Central memory CD4-positive, alpha-beta T cell (primary cell): Measurements from ENCODE around the gene SORCS2.
"Not testable (repeated sequence)": the region's sequence is repeated elsewhere in the genome, so short reads cannot be mapped to it uniquely, and the experiment has no call there.

ENCODE experiments used
- DNase-seq: peaks from one replicate; pipeline ENCODE4 v3.0.0; 2022

The SORCS2 gene

DNA sequence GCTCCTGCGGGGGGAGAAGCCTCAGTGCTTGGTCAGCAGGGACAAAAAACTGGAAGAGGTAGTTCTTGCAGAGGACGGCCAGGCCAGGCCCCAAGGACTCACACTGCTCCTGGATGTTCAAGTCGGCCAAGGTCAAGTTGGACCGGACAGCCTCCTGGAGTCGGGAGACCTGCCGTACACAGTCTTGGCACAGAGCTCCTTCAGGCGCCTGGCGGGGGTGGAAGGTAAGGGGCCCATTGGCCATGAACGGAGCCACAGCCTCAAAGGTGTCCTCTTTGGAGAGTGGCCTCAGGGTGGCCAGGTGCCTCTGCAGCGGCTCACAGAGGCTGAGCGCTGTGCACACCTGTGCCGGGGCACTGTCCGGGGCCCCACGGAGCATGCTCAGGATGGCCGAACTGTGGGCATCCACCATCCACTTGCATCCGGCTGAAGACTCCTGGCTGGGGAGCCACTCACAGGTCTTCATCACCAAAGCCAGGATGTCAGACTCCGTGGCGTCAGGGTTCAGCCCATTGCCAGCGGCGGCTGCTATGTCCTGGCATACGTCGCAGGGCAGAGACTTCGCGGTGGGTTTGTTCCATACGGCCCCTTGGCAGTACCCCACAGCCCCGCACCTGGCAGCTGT lies 241.9 kb downstream of the SORCS2 start:
- no peak for DNase-seq

DNA sequence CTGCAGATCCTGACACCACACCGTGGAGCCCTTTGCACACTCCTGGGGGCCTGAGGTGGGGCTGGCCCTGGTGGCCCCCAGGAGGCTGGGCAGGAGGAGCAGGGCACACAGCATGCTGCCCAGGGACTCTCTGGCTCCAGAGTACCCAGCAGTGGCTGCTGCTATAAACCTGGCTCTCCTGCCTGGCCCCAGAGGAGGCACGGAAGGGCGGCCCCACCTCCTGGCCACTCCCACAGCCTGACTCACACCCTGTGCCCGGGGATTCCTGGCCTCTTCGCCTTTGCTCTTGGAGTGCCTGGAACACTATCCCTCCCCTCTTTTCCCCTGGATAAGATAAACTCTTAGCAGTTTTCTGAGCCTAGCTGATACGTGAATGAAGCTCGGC lies 242.4 kb downstream of the SORCS2 start, which contains the start of gene PSAPL1:
Gene PSAPL1 (minus strand): TSS at position 165 of the 385 bp plus-strand sequence. CDS start 51 bp downstream, at position 114.
- no peak for DNase-seq

DNA sequence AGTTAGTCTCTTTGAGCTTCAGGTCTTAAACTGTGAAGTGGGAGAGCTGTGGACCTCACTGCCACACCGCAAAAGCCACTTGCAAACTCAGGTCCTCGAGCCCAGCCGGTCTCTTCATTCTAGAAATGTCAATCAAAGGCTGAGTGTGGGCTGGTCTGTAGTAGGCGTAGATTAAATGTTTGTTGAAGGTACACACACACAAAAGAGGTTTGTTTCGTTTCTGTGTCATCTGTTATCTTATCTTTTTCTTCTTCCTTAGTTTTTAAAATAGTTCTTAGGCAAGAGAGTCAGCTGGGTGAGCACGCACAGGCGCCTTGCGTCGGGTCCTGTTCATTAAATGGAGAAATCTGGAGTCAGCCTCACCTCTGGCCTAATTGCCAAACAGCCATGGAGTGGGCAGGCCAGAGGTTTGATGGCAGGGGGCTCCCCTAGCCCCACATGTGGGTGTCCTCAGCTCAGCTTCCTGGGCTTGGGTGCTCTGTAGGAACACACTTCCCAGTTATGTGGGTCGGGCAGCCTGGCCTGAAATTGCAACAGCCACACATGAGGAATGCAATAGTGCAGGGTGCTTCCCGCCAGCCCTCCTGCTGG lies 243.2 kb downstream of the SORCS2 start:
- no peak for DNase-seq

DNA sequence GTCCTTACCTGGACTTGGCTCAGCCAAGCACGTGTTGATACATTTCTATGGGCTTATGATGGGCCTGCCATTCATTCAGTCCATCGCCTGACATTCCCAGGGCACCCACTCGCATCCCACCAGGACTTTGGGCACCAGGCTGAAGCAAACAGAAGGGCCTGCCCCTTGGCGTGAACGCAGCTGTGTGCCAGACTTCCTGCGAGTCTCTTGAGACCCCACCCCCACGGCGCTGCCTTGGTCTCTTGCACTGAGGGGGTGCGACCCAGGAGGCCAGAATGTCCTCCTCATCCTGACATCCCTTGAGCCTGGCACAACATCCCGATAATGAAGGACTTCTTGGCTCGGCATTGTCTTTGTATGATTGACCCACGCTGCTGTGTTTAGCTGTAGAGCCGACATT lies 243.9 kb downstream of the SORCS2 start:
- DNase-seq, result no peak

DNA sequence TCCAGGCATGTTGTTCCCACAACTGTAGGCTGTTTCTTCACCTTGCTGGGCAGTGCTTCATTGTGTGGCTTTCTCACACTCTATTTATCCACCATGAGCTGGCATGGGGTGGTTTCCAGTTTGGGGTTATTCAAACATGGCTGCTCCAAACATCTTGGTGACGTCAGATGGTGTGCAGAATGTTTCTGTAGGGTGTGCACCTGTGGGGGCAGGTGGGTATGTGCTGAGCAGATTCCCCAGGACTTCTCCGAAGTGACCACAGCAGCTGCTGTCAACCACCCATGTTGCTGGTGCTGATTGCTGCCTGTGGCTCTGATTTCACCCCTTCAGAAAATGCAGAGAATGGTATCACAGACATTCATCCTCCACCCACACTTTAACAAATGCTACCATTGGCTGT lies 247.4 kb downstream of the SORCS2 start:
- DNase-seq, result no peak

DNA sequence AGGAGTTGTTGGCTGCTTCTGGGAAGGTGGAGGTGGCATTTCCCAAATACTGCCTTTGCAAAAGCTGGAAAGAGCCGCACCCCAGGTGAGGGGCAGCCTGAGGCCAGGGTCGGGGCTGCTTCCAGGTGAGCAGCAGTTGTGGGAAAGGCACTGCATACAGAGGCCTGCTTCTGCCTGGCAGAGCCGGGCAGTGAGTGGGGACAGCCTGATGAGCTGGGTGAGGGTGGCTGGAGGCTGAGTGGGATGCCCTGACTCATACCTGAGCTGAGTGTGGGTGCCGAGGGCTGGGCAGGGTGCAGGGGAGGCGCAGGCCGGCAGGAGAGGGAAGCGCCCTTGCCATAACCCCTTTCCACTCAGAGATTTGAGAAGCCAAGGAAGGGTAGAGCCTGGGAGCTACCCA lies 248.9 kb downstream of the SORCS2 start:
- DNase-seq, result no peak

DNA sequence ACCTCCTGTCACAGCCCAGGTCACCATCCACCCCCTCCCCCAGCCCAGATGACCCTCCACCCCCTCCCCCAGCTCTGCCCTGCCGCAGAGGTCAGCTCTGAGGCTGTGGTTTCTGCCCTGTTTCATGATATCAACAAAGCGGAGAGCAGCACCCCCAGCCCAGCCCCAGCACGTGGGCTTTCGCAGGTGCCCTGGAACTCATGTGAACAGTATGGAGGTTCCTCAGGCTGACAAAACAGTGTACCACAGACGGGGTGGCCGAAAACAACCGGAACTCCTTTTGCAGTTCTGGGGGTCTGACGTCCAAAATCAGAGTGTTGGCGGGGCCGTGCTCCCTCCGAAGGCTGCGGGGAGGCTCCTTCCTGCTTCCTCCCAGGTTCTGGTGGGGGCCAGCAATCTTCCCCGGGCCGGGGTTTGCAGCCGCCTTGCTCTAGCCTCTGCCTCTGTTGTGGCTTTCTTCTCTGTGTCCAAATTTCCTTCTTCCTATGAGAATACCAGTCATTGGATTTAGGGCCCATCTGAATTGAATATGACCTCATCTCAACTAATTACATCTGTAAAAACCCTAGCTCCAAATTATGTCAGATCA lies 250.3 kb downstream of the SORCS2 start:
- no peak for DNase-seq

DNA sequence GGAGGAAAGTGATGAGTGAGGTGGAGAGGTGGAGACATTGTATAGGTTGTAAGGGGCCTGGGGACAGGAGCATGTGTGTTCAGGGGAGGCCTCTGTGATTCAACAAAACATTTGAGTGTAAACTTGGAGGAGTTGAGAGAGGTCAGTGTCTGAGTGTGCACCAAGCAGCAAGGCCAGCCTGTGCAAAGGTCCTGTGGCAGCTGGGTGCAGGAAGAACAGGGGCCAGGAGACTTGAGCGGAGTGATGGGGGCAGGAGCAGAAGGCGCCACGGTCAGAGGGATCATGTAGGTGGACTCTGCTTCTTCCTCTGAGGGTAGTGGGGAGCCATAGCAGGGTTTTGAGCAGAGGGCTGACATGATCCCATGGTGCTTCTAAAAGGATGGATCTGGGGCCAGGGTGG lies 252.0 kb downstream of the SORCS2 start:
- no peak for DNase-seq

DNA sequence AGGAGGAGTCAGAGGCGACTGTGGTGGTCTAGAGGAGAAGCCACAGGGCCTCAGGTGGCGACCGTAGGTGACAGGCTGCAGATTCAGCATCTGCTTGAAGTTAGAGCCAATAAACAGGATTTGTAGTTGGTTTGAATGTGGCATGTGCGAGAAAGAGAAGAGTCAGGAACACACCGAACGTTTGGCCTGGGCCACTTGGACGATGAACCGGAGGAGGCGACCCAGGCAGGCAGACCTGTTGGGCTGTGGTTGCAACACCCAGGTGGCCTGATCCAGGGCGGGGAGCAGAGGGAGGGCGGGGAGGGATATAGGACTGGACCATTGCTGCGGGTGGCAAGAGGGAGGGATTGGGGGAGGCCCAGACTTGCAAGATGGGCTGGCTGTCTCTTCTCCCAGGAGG lies 252.4 kb downstream of the SORCS2 start:
- no peak for DNase-seq

DNA sequence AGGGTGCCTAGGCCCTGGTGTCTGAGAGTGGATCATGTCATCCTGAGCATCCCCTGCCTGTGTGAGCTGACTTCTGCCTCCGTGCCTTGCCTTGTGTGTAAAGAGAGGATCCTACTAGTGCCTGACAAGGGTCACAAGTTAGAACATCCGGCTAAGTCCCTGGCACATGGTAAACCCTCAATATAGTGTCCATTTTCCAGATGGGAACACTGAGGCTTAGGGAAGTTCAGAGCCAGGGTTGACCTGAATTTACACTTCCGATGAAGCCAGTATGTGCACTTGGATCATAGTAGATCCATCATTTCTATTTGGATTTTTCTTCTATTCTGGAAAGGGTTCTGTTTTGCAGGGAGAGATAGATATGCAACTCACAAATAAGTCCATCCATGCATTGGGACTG lies 254.9 kb downstream of the SORCS2 start:
- no peak for DNase-seq

DNA sequence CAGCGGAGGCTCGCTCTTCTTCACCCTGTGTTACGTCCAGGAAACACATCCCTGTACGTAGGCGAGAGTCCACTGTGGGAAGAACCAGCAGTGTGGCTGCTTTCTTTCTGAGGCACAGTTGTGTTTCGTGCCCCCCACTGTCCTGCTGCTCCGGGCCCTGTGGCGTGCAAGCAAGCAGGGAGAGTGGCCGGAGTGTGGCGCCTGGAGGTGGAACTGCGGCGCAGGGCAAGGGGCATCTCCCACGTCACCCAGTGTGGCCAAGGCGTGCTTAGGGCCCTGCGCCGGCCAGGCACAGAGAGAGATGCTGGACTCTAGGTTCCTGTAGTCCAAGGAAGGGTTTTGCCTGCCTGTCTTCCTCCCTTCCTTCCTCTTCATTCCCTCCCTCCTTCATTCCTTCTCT lies 255.7 kb downstream of the SORCS2 start:
- no peak for DNase-seq

DNA sequence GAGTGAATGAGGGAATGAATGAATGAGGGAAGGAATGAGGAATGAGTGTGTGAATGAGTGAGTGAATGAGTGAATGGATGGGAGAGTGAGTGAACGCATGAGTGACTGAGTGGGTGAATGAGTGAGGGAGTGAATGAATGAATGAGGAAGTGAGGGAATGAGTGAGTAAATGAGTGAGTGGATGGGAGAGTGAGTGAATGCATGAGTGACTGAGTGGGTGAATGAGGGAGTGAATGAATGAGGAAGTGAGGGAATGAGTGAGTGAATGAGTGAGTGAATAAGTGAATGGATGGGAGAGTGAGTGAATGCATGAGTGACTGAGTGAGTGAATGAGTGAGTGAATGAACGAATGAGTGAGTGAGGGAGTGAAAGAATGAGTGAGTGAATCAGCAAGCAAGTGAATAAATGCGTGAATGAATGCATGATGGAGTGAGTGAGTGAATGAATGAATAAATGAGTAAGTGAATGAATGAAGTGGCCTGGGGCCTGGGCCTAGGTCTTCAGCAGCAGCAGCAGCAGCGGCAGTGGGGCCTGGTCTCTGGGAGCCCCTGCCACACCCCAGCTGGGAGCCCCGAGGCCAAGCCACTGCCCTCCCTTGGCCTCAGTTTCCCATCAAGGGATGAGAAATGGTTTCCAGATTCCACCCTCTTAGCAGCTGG lies 258.6 kb downstream of the SORCS2 start:
- no peak for DNase-seq

DNA sequence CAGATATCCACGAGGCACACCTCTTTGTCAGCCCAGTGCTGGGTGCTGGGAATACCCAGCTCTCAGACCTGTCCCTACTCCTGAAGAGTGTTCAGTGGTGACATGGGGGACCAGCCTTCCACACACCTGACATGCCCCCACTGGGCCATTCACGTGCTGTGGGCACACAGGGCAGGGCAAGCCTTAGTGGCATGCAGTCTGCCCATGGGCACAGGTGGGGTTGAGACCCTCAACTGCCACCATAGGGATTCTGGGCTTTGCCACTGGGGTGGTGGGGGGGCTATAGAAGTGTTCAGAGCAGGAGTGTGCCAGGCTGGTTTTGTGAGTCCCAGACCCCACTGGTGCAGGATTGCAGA lies 259.1 kb downstream of the SORCS2 start:
- no peak for DNase-seq

DNA sequence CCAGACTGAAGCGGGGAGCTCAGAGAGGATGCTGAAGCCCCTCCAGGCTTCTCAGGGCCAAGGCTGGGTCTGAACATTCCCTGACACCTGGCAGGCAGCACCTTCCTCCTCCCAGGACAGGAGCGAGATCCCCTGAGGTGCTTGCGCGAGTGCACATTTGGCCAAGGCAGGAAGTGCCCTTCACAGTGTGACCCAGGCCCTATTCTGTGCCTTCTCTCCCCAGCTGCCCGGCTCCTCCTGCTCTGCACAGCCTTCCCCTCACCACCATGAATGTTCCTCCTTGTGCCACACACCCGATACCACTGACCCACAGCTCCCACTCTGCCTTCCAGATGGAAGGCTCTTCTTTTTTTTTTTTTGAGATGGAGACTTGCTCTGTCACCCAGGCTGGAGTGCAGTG lies 259.5 kb downstream of the SORCS2 start:
- DNase-seq, result no peak

DNA sequence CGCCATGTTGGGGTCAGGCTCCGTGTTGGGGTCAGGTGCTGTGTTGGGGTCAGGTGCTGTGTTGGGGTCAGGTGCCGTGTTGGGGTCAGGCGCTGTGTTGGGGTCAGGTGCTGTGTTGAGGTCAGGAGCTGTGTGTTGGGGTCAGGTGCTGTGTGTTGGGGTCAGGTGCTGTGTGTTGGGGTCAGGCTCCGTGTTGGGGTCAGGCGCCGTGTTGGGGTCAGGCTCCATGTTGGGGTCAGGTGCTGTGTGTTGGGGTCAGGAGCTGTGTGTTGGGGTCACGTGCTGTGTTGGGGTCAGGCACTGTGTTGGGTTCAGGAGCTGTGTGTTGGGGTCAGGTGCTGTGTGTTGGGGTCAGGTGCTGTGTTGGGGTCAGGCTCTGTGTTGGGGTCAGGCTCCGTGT lies 260.5 kb downstream of the SORCS2 start:
- DNase-seq, result not testable (repeated sequence)

DNA sequence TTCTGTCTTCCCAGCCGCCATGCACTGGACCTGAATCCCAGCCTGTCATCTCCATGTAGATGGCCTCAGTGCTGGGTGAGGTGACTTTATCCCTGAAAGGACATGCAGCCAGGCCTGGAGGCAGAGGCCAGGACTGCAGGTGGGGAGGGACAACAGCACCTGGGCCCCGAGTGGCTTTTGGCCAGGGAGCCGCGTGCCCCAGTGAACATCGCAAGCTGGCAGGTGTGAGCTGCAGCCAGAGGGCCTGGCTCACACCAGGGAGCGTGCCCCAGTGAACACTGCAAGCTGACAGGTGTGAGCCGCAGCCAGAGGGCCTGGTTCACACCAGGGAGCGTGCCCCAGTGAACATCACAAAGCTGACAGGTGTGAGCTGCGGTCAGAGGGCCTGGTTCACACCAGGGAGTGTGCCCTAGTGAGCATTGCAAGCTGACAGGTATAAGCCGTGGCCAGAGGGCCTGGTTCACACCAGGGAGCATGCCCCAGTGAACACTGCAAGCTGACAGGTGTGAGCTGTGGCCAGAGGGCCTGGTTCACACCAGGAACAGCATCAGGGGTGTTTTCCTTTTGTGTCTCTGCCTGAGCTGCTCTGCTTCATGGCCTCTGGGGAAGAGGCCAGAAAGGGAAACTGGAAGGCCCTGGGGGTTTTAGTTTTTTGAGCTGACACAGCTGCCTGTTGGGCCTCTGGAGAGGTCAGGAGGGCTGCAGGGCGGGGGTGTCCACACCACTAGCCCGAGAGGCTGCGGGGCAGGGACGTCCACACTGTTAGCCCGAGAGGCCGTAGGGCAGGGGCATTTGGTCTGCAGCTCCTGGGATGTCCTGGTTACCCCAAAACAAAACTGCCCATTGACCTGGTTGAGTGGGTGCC lies 265.1 kb downstream of the SORCS2 start:
- no peak for DNase-seq

DNA sequence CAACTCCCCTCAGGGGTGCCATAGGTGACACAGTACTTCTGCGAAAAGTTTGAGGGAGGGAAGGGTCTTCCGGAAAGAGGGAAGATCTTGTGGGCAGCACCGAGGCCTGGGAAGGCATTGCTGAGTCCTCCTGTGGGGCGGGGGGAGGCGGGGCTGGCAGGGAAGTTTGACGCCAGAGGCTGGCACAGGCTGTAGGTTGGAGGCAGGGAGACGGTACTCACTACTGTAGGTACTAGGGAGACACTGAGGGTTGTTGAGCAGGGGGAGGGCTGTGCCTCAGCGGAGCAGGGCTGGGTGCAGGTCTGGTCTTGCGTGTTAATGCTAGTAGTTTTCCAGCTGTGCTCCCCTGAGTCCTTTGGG lies 265.7 kb downstream of the SORCS2 start:
- no peak for DNase-seq

DNA sequence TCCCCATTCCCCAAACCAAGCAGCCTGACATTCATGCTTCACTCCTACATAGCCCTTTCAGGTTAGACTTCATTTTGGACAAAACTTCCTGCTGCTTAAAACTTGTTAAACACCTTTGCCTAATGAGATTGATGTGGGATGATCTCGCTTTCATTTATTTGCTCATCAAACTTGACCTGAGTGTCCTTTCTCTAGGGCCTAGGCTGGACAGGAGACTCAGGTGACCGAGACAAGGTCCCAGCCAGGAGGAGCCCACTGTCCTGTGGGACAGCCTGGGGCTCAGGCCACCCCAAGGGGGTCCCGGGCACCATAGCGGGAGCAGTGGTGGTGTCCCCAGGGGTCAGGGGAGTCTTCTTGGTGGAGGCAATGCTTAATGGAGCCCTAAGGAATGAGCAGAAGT lies 266.1 kb downstream of the SORCS2 start:
- no peak for DNase-seq

DNA sequence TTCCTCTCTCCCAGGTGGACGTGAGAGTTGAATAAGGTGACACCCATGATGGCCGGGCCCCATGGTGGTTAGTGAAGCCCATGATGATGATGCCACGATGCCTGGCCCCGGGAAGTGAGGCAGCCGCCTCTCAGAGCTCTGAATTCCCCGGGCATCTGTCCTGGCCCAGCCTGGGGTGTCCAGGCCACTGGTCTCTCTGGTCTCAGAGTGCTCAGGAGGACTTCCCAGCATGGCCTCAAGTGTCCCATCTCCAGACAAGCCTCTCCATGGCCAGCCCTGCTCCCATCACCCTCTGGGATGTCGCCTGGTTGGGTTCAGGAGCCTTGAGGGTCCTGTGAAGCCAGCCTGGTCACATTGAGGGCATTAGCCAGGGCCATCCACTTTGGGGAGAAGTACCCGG lies 267.1 kb downstream of the SORCS2 start:
- no peak for DNase-seq

DNA sequence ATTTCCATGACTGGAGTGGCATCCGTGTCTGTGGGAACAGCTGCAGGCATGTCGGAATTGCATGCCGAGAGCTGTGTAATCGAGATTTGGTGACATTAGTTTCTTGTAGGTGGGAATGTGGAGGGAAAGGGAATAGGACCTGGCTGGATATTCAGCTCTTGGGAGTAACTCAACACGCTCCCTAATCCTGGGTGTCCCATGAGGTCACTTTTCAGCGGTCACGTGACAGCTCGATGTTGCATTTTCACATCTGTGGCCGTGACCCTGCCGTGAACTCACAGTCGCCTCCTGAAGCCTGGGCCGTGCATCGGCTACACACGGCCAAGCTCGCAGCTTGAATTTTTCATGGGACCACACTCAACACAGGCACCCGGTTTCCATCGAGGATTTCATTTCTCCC lies 268.2 kb downstream of the SORCS2 start:
- no peak for DNase-seq

DNA sequence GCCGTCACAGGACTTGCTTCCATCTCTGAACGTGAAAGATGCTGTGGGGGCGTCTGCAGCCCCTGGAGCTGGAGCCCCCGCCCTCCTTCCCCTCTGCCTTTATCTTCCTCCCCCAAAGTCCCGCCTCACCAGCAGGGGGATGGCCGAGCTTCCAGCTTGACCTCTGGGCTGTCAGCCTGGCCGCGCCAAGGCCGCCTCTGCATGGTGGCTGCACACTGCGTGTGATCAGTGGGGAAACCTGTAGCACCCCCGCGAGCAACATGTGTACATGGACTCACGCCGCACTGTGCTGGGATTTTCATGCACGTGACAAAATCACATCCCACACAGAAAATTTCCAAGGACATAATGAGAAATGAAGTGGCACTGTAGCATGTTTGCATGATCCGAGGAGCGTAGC lies 268.9 kb downstream of the SORCS2 start:
- no peak for DNase-seq

DNA sequence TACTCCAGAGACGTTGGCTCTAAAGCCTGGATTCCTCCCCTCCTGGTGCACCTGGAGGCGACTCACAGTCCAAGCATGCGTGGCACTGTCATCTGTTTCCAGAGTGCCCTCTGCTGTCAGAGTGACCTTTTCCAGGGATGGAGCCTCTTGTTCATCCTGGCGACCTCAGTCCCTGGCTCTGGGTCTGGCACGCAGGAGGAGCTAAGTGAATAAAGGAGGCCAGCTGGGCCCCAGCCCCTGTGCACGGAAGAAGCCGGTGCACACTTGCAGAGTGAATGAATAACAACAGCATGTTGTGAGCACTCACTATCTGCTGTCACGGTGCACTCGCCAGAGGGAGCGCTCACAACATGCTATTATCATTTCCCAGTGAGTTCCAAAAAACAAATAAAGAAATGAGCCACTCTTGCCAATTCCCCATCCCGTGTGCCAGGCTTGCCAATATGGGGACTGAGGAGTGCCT lies 270.2 kb downstream of the SORCS2 start:
- no peak for DNase-seq

DNA sequence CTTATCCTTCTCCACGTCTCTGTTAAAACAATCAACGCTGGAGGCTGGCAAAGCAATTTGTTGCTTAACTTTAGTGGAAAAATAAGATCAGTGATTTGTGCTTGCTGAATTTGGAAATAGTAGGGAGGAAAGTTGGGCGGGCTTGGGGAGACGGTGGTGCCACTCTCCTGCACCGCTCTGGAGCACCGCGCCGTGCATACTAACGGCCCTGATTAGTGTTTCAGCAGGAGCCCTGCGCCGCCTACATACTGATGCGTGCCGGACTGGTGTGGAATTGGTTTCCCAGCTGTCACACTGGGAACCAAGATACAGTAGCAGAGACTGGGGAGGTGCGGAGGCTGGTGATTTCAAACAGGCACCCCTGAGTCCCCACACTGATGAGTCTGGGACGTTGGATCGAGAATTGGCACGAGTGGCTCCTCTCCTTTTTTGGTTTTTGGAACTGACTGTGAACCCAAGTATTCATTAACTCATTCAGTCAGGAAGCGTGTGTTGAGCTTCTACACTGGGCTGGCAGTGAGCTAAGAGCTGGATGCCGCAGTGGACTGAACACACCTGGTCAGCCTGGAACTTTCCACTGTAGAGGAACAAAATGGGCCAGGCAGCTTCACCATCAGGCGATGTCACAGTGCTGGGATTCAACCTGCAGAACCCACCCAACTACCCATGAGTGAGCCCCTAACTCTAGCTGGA lies 271.4 kb downstream of the SORCS2 start:
- no peak for DNase-seq
